HepG2 (cell line): ENCODE measurements around the gene PLXDC2. TPM values are rescaled to one million over a fixed set of nuclear protein-coding genes. Genes with fewer than 3 reads are reported as not detected.

Source experiments
- ATAC-seq: fragments of 200-7000 bp; cut with Tn5 transposase; 3 replicates; pipeline ENCODE4 v1.9.1; 2020; ENCODE audit warnings: mild to moderate bottlenecking, moderate library complexity
- BruUV-seq: library from RNA; stranded (reverse); fragments of 400-500 nt; replicated peaks from 2 replicates; lab custom pipeline; 2021; lab: Mats Ljungman, UMichigan
- CTCF ChIA-PET: fragments of 300-600 bp; formaldehyde crosslinking; extraction: SDS; loops from one replicate; lab custom pipeline; 2021; ENCODE audit warnings: low total read pairs, inconsistent platforms, low intra/inter-chr PET ratio; lab: Yijun Ruan, JAX
- POLR2A ChIA-PET: fragments of 350-600 bp; sonication (Branson Sonifier 250); formaldehyde crosslinking; loops from one replicate; lab custom pipeline; 2020; ENCODE audit warnings: antibody characterized with exemption, inconsistent platforms; lab: Yijun Ruan, JAX
- DNase-seq: peaks from one replicate; pipeline ENCODE4 v3.0.0-alpha.2; 2015; ENCODE audit warnings: low spot score
- FAIRE-seq: peaks from 3 replicates; lab custom pipeline; 2011; peaks lifted over from hg19 to GRCh38; lab: Jason Lieb, UNC
- H2AFZ ChIP-seq: one replicate; pipeline ENCODE4 v1.6.1; 2011; ENCODE audit warnings: low read length, inconsistent platforms
- H3K27ac ChIP-seq: fragments of 300-600 bp; 3 replicates; pipeline ENCODE4 v1.8.0; 2011; ENCODE audit warnings: mixed run types, mild to moderate bottlenecking, mixed read lengths, low read length, inconsistent platforms; ENCODE audit not compliant: insufficient read depth; ENCODE audit errors: extremely low read length
- H3K27me3 ChIP-seq, 2 experiments: fragments of 200-600 bp in 1 of 2; 2 replicates in 1 of 2; 3 replicates in 1 of 2; pipeline versions ENCODE4 v1.6.0 to v1.8.0; 2011; ENCODE audit warnings: low read length in 2 of 2, mild to moderate bottlenecking in 2 of 2, moderate library complexity in 2 of 2, inconsistent platforms in 1 of 2; ENCODE audit not compliant: insufficient read depth in 2 of 2, control insufficient read depth in 1 of 2
- H3K36me3 ChIP-seq, 2 experiments: fragments of 200-600 bp in 1 of 2; replicated peaks in 1 of 2; 2 replicates in 1 of 2; 3 replicates in 1 of 2; pipeline versions ENCODE4 v1.5.1 to v1.8.0; 2011; ENCODE audit warnings: low read length in 2 of 2, inconsistent platforms in 1 of 2; ENCODE audit not compliant: insufficient read depth in 2 of 2, control insufficient read depth in 1 of 2
- H3K4me1 ChIP-seq: 2 replicates; pipeline ENCODE4 v1.5.1; 2012; ENCODE audit warnings: low read length, inconsistent platforms; ENCODE audit not compliant: insufficient read depth
- H3K4me2 ChIP-seq: 2 replicates; pipeline ENCODE4 v1.6.0; 2011; ENCODE audit warnings: low read depth, low read length, inconsistent platforms
- H3K4me3 ChIP-seq, 3 experiments: fragments of 200-600 bp in 1 of 3; sonication (generic), shearing (Covaris generic) in 1 of 3; replicated peaks in 1 of 3; 2 replicates each; pipeline ENCODE4 v1.5.1; 2011 to 2016; ENCODE audit warnings: low read length in 3 of 3, inconsistent platforms in 2 of 3, low read depth in 2 of 3, mild to moderate bottlenecking in 2 of 3, control low read depth in 1 of 3, mixed read lengths in 1 of 3; ENCODE audit not compliant: insufficient read depth in 1 of 3
- H3K79me2 ChIP-seq: one replicate; pipeline ENCODE4 v1.6.1; 2011; ENCODE audit warnings: low read length, inconsistent platforms; ENCODE audit not compliant: insufficient read depth
- H3K9ac ChIP-seq: 2 replicates; pipeline ENCODE4 v1.6.0; 2011; ENCODE audit warnings: mild to moderate bottlenecking, low read depth, low read length, inconsistent platforms; ENCODE audit not compliant: insufficient read depth
- H3K9me3 ChIP-seq: 2 replicates; pipeline ENCODE4 v1.5.1; 2012; ENCODE audit warnings: mild to moderate bottlenecking, low read length
- H4K20me1 ChIP-seq: 2 replicates; pipeline ENCODE4 v1.6.0; 2011; ENCODE audit warnings: inconsistent platforms, mild to moderate bottlenecking, low read length, moderate library complexity; ENCODE audit not compliant: insufficient read depth
- AFF4 ChIP-seq: sonication (generic); formaldehyde crosslinking; IDR thresholded peaks from 2 replicates; pipeline ENCODE4 v1.4.0; 2020; ENCODE audit warnings: missing genetic modification reagents
- EED ChIP-seq: sonication (generic); formaldehyde crosslinking; IDR thresholded peaks from 2 replicates; pipeline ENCODE4 v1.5.0; 2020; ENCODE audit warnings: mild to moderate bottlenecking, missing genetic modification reagents
- ESRRA ChIP-seq: sonication (generic); formaldehyde crosslinking; IDR thresholded peaks from 2 replicates; pipeline ENCODE4 v1.5.1; 2020; ENCODE audit warnings: mild to moderate bottlenecking, low read depth, missing genetic modification reagents
- GPN1 ChIP-seq: sonication (generic); formaldehyde crosslinking; IDR thresholded peaks from 2 replicates; pipeline ENCODE4 v1.5.1; 2020; ENCODE audit warnings: missing genetic modification reagents, borderline replicate concordance
- HBP1 ChIP-seq: IDR thresholded peaks from 2 replicates; pipeline ENCODE4 v1.6.1; 2016; ENCODE audit warnings: low read depth, control low read depth
- HNRNPH1 ChIP-seq: fragments of 200-400 bp; formaldehyde crosslinking; optimal IDR thresholded peaks from 2 replicates; pipeline ENCODE3; 2017; ENCODE audit warnings: mild to moderate bottlenecking, low read depth, low read length
- MXD1 ChIP-seq: sonication (generic); formaldehyde crosslinking; IDR thresholded peaks from 2 replicates; pipeline ENCODE4 v1.4.0; 2020; ENCODE audit warnings: mild to moderate bottlenecking, missing genetic modification reagents
- NR0B2 ChIP-seq: sonication (generic); formaldehyde crosslinking; IDR thresholded peaks from 2 replicates; pipeline ENCODE4 v1.4.0; 2020; ENCODE audit warnings: mild to moderate bottlenecking, missing genetic modification reagents
- POLR2G ChIP-seq: fragments of 200-400 bp; formaldehyde crosslinking; IDR thresholded peaks from 2 replicates; pipeline ENCODE4 v1.6.1; 2018; ENCODE audit warnings: mild to moderate bottlenecking, low read depth, low read length, moderate library complexity
- RBM22 ChIP-seq: fragments of 200-400 bp; formaldehyde crosslinking; optimal IDR thresholded peaks from 2 replicates; pipeline ENCODE3; 2017; ENCODE audit warnings: mild to moderate bottlenecking, low read length, moderate library complexity
- RFXAP ChIP-seq: sonication (generic); formaldehyde crosslinking; IDR thresholded peaks from 2 replicates; pipeline ENCODE4 v1.4.0; 2020; ENCODE audit warnings: missing genetic modification reagents, borderline replicate concordance
- SNAPC5 ChIP-seq: sonication (generic); formaldehyde crosslinking; IDR thresholded peaks from 2 replicates; pipeline ENCODE4 v1.8.1; 2023; ENCODE audit warnings: mild to moderate bottlenecking, missing genetic modification reagents, borderline replicate concordance
- ZFP37 ChIP-seq: sonication (generic); formaldehyde crosslinking; IDR thresholded peaks from 2 replicates; pipeline ENCODE4 v1.4.0; 2020; ENCODE audit warnings: missing genetic modification reagents, borderline replicate concordance
- ZNF124 ChIP-seq: sonication (generic); formaldehyde crosslinking; IDR thresholded peaks from 2 replicates; pipeline ENCODE4 v1.4.0; 2020; ENCODE audit warnings: missing genetic modification reagents
- ZNF44 ChIP-seq: sonication (generic); formaldehyde crosslinking; IDR thresholded peaks from 2 replicates; pipeline ENCODE4 v1.5.1; 2020; ENCODE audit warnings: mild to moderate bottlenecking, missing genetic modification reagents
- ZSCAN31 ChIP-seq: sonication (generic); formaldehyde crosslinking; IDR thresholded peaks from 2 replicates; pipeline ENCODE4 v1.5.0; 2020; ENCODE audit warnings: low read depth, mild to moderate bottlenecking, missing genetic modification reagents
- in situ Hi-C: cut with HindIII; loops from 2 replicates; pipeline ENCODE4 v1.10.0; 2017; ENCODE audit warnings: low pct_unique_long_range_greater_than_20kb; ENCODE audit not compliant: extremely low pct_ligation_motif_present
- intact Hi-C: fragments of 100-400 bp; cut with micrococcal nuclease; formaldehyde crosslinking; loops from one replicate; pipeline ENCODE4 v1.10.0; 2022; ENCODE audit not compliant: unreplicated experiment
- polyA plus RNA-seq, 8 experiments: library from polyadenylated mRNA; depleted of rRNA in 3 of 8; stranded (reverse) in 7 of 8; unstranded in 1 of 8; fragments of >200 nt; fragmentation: Illumina TruSeq in 4 of 8; extraction: Trizol in 4 of 8; gene quantifications; 2 replicates each; pipeline versions ENCODE4 v1.2.1 to v1.2.3, GENCODE V29; 2011 to 2016; ENCODE audit warnings: low read depth in 4 of 8, missing spikeins in 1 of 8, mixed read lengths in 1 of 8; ENCODE audit not compliant: insufficient read depth in 1 of 8
- total RNA-seq, 5 experiments: library from RNA; depleted of rRNA; stranded (reverse); fragments of >200 nt; fragmentation: Illumina TruSeq; extraction: Trizol; gene quantifications; 2 replicates each; pipeline ENCODE4 v1.2.3, GENCODE V29; 2016; ENCODE audit warnings: low read depth in 1 of 5

Gene PLXDC2
- total and polyA plus RNA-seq, 2 of the 13 experiments (the other 11 are each of a cell fraction or from before 2014, with no cell fraction given), result 2.1 to 2.4 TPM

- Histone ChIP-seq H3K36me3 (no peaks in the 10 kb centered on the region), H3K9ac (no peak overlapping the region), H3K9me3 (no peaks in the 10 kb centered on the region), H3K4me2 (no peak overlapping the region), H3K4me3 (no peak overlapping the region), H3K4me1 (no peaks in the 10 kb centered on the region), H3K27ac (no peak overlapping the region), H2AFZ (no peak overlapping the region), H3K79me2 (no peaks in the 10 kb centered on the region)
- intact Hi-C loops, result no loop called here
- DNase-seq, result no peak
- FAIRE-seq, result no peak
- no peak for ATAC-seq
- no TSS peak for BruUV-seq
- TF ChIP-seq ZNF44 (CRISPR knock-in tag) (no peak), ZSCAN31 (CRISPR knock-in tag) (no peak), RBM22 (no peak), EED (CRISPR knock-in tag) (no peak), MXD1 (CRISPR knock-in tag) (no peak), GPN1 (CRISPR knock-in tag) (no peak), HNRNPH1 (no peak), ZFP37 (CRISPR knock-in tag) (no peak), HBP1 (CRISPR knock-in tag) (no peak), RFXAP (CRISPR knock-in tag) (no peak), ESRRA (CRISPR knock-in tag) (no peak), POLR2G (no peak), ZNF124 (no peak), AFF4 (CRISPR knock-in tag) (no peak), NR0B2 (CRISPR knock-in tag) (no peak), SNAPC5 (CRISPR knock-in tag) (no peak)
- TF ChIP-seq, all 625 proteins: peak for 0
- CTCF ChIA-PET, result no interaction called here
- in situ Hi-C loops, result no loop called here
- POLR2A ChIA-PET, result no interaction called here
- H3K27me3 ChIP-seq, result no peaks in the 10 kb centered on the region
- no peaks in the 10 kb centered on the region for H4K20me1 ChIP-seq
Measured at GRCh38 chr10:19958787-19959186, 142.6 kb downstream of the PLXDC2 start.
